ENCODE results near the gene MEIS2.

The MEIS2 gene

DNA sequence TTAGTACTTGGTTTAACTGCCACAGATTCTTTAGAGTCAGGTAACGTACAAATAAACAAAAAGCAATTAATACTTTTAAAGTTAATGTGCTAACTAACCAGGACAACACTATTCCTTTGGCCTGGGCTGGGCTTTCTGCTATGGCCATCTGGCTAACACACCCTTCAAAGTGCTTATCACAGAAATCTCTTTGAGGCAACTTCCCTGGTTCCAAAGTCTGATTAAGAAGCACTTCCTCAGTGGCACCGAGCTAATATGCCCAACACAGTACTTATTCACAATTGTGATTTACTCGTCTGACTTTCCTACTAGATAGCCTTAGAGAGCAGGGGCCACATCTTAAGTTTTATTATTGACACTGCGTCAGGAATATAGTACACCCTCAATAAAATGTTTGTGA, 191.4 kb downstream of the MEIS2 start:
- Histone ChIP-seq H3K27ac (ENCODE audit: extremely low read depth, low read depth, low read length) (no peak overlapping the region), H3K36me3 (ENCODE audit: control insufficient read depth in 2 of 2, insufficient read depth in 1 of 2, low read length in 2 of 2) (no peaks in the 10 kb centered on the region), H3K4me1 (ENCODE audit: control insufficient read depth, insufficient read depth, low read length) (peaks cover 13% of the 10 kb centered on the region), H3K4me3 (ENCODE audit: low read depth, low read length) (no peak overlapping the region), H3K9me3 (ENCODE audit: control insufficient read depth, insufficient read depth, low read depth, low read length) (no peaks in the 10 kb centered on the region)
- ChIA-PET CTCF (interaction anchor here (0.6 kb wide), 1 partner anchor 354 kb away, joined by 4 read pairs; no protein-coding TSS in a partner anchor), POLR2A (no interaction called here)
- TF ChIP-seq ZNF311 (tag by site-specific recombination; IDR thresholded peaks at IDR 0.05; ENCODE audit: borderline replicate concordance), result no peak
- peak; percentile 34; the same call in 1 of the 2 replicates for TF ChIP-seq ZNF664 (tag by site-specific recombination; IDR thresholded peaks at IDR 0.05)
- TF ChIP-seq HOXC10 (CRISPR knock-in tag; IDR thresholded peaks at IDR 0.05), result no peak

DNA sequence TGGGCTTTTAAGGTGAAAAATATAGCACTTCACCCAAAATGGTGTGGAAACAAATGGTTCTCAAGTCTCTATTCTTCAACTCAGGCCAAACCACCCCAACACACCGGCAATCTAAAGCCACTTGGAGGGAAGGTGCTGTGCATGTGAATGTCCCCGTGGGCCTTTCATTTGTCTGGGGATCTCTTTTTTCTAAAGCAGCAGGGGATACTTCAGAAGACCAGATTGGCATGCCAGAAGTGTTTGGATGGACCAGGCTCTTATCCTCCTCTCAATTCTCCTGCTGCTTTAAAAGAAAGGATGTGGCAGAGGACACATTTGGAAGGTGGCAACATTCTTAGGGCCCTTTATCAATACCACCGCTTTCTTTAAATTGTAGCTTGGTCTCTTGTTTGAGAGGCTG, 193.1 kb downstream of the MEIS2 start:
- ChIA-PET POLR2A (no interaction called here), CTCF (no interaction called here)

DNA sequence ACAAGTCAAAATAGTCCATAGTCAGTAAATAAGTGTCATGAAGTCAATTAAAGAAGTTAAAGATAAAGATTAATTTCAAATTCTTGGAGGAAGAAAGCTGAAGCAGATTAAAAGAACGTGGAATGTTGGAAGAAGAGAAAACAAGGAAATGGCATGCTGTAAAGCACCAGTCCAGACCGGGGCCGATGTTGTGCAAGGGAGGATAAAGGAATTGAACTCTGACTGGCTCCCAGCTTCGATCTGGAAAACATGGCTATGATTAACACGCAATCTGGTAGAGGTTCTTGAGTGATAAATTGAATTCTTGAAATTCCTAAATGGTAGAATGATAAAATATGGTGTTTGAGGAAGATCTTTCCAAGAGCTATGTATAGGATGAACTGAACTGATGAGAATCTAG, 194.4 kb downstream of the MEIS2 start:
- H3K36me3 ChIP-seq (ENCODE audit: control insufficient read depth in 2 of 2, insufficient read depth in 1 of 2, low read length in 2 of 2), result no peaks in the 10 kb centered on the region
- H3K9me3 ChIP-seq (ENCODE audit: control insufficient read depth, insufficient read depth, low read depth, low read length), result no peaks in the 10 kb centered on the region
- POLR2A ChIA-PET, result no interaction called here
- peaks cover 8% of the 10 kb centered on the region for H3K4me1 ChIP-seq (ENCODE audit: control insufficient read depth, insufficient read depth, low read length)
- no peak overlapping the region for H3K4me3 ChIP-seq (ENCODE audit: low read depth, low read length)
- CTCF ChIA-PET, result interaction anchor here (0.6 kb wide), 2 partner anchors 10 to 19 kb away, joined by 3 to 6 read pairs; no protein-coding TSS in a partner anchor
- no peak for TF ChIP-seq ZNF544 (tag by site-specific recombination; IDR thresholded peaks at IDR 0.05)
- no peak for TF ChIP-seq TRIM28 (IDR thresholded peaks at IDR 0.05; ENCODE audit: borderline replicate concordance, low read length)
- TF ChIP-seq, protein P1, sequence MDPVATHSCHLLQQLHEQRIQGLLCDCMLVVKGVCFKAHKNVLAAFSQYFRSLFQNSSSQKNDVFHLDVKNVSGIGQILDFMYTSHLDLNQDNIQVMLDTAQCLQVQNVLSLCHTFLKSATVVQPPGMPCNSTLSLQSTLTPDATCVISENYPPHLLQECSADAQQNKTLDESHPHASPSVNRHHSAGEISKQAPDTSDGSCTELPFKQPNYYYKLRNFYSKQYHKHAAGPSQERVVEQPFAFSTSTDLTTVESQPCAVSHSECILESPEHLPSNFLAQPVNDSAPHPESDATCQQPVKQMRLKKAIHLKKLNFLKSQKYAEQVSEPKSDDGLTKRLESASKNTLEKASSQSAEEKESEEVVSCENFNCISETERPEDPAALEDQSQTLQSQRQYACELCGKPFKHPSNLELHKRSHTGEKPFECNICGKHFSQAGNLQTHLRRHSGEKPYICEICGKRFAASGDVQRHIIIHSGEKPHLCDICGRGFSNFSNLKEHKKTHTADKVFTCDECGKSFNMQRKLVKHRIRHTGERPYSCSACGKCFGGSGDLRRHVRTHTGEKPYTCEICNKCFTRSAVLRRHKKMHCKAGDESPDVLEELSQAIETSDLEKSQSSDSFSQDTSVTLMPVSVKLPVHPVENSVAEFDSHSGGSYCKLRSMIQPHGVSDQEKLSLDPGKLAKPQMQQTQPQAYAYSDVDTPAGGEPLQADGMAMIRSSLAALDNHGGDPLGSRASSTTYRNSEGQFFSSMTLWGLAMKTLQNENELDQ (tag by site-specific recombination; IDR thresholded peaks at IDR 0.05; ENCODE audit: low read depth), result no peak
- no peak for TF ChIP-seq ZNF555 (tag by site-specific recombination; conservative IDR thresholded peaks at IDR 0.05)
- TF ChIP-seq HOXC10 (CRISPR knock-in tag; IDR thresholded peaks at IDR 0.05), result no peak
- TF ChIP-seq ZNF777 (tag by site-specific recombination; IDR thresholded peaks at IDR 0.05; ENCODE audit: borderline replicate concordance), result no peak
- TF ChIP-seq, protein P2, sequence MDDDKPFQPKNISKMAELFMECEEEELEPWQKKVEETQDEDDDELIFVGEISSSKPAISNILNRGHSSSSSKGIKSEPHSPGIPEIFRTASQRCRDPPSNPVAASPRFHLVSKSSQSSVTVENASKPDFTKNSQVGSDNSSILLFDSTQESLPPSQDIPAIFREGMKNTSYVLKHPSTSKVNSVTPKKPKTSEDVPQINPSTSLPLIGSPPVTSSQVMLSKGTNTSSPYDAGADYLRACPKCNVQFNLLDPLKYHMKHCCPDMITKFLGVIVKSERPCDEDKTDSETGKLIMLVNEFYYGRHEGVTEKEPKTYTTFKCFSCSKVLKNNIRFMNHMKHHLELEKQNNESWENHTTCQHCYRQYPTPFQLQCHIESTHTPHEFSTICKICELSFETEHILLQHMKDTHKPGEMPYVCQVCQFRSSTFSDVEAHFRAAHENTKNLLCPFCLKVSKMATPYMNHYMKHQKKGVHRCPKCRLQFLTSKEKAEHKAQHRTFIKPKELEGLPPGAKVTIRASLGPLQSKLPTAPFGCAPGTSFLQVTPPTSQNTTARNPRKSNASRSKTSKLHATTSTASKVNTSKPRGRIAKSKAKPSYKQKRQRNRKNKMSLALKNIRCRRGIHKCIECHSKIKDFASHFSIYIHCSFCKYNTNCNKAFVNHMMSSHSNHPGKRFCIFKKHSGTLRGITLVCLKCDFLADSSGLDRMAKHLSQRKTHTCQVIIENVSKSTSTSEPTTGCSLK (tag by site-specific recombination; IDR thresholded peaks at IDR 0.05), result no peak
- no peak for TF ChIP-seq ZNF48 (tag by site-specific recombination; IDR thresholded peaks at IDR 0.05)
- no peak for TF ChIP-seq KLF1 (tag by site-specific recombination; IDR thresholded peaks at IDR 0.05)
- TF ChIP-seq, protein P3, sequence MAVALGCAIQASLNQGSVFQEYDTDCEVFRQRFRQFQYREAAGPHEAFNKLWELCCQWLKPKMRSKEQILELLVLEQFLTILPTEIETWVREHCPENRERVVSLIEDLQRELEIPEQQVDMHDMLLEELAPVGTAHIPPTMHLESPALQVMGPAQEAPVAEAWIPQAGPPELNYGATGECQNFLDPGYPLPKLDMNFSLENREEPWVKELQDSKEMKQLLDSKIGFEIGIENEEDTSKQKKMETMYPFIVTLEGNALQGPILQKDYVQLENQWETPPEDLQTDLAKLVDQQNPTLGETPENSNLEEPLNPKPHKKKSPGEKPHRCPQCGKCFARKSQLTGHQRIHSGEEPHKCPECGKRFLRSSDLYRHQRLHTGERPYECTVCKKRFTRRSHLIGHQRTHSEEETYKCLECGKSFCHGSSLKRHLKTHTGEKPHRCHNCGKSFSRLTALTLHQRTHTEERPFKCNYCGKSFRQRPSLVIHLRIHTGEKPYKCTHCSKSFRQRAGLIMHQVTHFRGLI (tag by site-specific recombination; IDR thresholded peaks at IDR 0.05), result no peak
- no peak for TF ChIP-seq ZNF837 (tag by site-specific recombination; IDR thresholded peaks at IDR 0.05)
- TF ChIP-seq HOXD13 (CRISPR knock-in tag; IDR thresholded peaks at IDR 0.05; ENCODE audit: borderline replicate concordance), result no peak
- no peak overlapping the region for H3K27ac ChIP-seq (ENCODE audit: extremely low read depth, low read depth, low read length)

More for the DNA sequence above, 193.1 kb downstream of the MEIS2 start:
- TF ChIP-seq, protein P4, sequence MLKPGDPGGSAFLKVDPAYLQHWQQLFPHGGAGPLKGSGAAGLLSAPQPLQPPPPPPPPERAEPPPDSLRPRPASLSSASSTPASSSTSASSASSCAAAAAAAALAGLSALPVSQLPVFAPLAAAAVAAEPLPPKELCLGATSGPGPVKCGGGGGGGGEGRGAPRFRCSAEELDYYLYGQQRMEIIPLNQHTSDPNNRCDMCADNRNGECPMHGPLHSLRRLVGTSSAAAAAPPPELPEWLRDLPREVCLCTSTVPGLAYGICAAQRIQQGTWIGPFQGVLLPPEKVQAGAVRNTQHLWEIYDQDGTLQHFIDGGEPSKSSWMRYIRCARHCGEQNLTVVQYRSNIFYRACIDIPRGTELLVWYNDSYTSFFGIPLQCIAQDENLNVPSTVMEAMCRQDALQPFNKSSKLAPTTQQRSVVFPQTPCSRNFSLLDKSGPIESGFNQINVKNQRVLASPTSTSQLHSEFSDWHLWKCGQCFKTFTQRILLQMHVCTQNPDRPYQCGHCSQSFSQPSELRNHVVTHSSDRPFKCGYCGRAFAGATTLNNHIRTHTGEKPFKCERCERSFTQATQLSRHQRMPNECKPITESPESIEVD (tag by site-specific recombination; IDR thresholded peaks at IDR 0.05), result no peak
- no peaks in the 10 kb centered on the region for H3K9me3 ChIP-seq (ENCODE audit: control insufficient read depth, insufficient read depth, low read depth, low read length)
- no peaks in the 10 kb centered on the region for H3K36me3 ChIP-seq (ENCODE audit: control insufficient read depth in 2 of 2, insufficient read depth in 1 of 2, low read length in 2 of 2)
- H3K27ac ChIP-seq (ENCODE audit: extremely low read depth, low read depth, low read length), result no peak overlapping the region
- H3K4me3 ChIP-seq (ENCODE audit: low read depth, low read length), result no peak overlapping the region
- H3K4me1 ChIP-seq (ENCODE audit: control insufficient read depth, insufficient read depth, low read length), result peaks cover 13% of the 10 kb centered on the region

All from HEK293 (cell line).